ENCODE data around the gene NIP7.

- TF ChIP-seq, protein P1, sequence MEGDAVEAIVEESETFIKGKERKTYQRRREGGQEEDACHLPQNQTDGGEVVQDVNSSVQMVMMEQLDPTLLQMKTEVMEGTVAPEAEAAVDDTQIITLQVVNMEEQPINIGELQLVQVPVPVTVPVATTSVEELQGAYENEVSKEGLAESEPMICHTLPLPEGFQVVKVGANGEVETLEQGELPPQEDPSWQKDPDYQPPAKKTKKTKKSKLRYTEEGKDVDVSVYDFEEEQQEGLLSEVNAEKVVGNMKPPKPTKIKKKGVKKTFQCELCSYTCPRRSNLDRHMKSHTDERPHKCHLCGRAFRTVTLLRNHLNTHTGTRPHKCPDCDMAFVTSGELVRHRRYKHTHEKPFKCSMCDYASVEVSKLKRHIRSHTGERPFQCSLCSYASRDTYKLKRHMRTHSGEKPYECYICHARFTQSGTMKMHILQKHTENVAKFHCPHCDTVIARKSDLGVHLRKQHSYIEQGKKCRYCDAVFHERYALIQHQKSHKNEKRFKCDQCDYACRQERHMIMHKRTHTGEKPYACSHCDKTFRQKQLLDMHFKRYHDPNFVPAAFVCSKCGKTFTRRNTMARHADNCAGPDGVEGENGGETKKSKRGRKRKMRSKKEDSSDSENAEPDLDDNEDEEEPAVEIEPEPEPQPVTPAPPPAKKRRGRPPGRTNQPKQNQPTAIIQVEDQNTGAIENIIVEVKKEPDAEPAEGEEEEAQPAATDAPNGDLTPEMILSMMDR (IDR thresholded peaks at IDR 0.05), result no peak
- no peak for TF ChIP-seq POLR2A (IDR thresholded peaks at IDR 0.05)
These were observed 13.2 kb upstream of the NIP7 start for GRCh38 chr16:69326172-69326873.
